Measurements from ENCODE around the gene HPGD.
"Not testable (repeated sequence)": the region's sequence is repeated elsewhere in the genome, so short reads cannot be mapped to it uniquely, and the experiment has no call there.

The HPGD gene

DNA sequence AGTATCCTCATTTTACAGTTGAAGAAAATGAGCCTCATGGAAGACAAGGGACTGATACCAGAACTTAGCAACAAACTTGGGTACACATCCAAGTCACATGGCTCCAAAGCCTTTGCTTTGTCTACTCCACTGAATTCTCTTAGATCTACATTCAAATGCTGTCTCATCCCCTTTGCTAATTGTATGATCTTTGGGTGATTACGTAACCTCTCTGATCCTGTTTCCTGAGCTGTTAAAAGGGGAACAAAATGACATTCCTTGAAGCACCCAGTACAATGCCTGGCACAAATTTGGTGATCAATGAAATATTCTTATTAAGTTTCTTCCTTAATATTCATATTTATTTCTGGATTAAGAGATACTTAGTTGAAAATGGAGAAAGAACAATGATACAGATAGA is 5.9 kb upstream of the HPGD start:
- in situ Hi-C loops (cut with MboI; ENCODE audit: low sequenced_read_pairs), result no loop called here

DNA sequence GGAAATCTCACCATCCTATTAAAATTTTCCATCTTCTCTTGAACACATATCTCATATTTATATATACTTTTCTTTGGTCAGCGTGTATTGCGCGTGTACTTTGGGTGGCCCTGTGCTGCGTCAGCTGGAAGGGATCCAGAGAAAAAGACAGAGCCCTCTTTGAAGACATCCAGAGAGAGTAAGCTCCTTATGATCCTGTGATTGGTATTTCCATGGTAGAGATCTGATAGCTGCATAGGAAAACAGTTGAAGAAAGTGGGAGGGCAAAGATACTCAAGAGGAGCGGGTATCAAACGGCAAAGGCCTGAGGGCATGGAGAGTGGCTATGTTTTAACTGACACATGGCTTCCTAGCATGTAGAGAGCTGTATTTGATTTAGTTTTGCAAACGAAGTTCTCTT is 4.4 kb upstream of the HPGD start:
- in situ Hi-C loops (cut with MboI; ENCODE audit: low sequenced_read_pairs), result no loop called here

DNA sequence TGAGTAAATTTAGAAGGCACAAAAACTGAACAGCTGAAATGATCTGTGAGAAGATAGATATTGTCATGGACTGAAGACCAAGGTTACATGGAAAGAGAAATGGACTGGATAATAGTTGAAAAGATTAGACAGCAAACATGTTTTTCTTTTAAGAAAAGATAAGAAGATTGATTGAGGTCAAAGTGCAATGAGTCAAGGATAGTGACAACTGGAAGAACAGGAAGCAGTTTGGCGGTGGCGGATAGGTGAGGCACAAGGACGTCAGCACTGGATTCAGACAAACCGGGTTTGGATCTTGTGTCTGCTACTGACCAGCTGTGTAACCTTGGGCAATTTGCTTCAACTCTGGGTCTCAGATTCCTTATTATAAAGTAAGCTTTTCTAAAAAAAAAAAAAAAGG is 2.0 kb upstream of the HPGD start:
- in situ Hi-C loops (cut with MboI; ENCODE audit: low sequenced_read_pairs), result no loop called here

DNA sequence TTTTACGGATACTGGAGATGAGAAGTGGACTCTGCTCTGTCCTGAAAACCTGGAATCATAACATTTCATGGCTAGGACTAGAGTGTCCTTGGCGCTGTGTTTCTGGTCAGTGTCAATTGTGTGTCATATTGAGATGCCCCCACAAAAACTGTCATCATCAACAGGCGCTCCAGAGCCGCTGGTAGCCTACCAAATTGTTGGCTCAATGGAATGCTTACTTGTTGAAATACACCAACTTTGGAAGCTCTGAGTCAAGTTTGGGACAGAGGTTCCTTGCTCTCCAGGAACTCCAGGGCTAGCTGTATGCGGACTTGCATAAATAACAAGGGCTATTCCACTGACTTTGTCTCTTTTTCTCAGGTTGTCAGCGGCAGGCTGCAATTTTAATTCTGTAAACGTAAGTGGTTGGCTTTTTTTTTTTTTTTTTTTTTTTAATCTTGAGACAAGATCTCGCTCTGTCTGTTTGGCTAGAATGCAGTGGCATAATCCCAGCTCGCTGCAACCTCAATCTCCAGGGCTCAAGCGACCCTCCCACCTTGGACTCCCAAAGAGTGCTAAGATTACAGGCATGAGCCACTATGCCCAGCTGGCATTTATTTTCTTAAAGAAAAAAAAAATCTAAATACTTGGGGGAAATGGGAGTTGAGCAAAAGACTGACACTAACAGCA is 871 bp upstream of the HPGD start:
- in situ Hi-C loops (cut with MboI; ENCODE audit: low sequenced_read_pairs), result no loop called here

DNA sequence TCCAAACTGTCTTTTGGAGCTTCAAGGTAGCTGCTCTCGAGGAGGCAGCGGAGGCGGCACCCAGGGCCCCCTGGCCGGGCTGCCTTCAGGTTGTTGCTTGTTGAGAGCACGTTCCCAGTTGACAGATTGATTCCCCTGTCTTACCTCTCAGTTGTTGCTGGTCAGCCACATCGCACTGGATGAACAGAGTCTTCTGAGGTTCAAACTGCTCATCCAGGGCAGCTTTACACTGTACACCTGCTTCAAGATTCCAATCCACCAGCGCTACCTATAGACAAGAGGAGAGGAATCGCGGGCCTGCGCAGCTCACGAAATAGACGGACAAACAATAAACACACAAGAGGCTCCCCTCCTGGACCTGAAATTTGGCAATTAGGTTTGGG is 497 bp downstream of the HPGD start:
- in situ Hi-C loops (cut with MboI; ENCODE audit: low sequenced_read_pairs), result no loop called here

DNA sequence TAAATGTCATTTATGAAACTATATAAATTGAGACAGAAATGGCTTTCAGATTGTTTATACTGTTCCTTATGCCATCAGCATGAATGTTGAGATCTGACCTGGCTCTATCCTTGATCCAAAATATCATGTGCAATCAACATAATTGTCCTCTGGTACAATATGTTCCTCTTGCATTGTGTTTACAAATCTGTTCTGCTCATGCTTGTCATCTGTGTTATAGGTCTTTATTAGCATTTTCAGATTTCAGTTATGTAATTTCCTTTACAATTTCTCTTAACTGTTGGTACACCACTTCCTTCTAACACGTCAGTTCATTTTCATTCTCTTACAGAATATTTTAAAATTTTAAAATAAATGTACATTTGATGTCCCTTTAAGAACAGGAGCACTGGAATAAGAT is 1.6 kb downstream of the HPGD start:
- in situ Hi-C loops (cut with MboI; ENCODE audit: low sequenced_read_pairs), result no loop called here

DNA sequence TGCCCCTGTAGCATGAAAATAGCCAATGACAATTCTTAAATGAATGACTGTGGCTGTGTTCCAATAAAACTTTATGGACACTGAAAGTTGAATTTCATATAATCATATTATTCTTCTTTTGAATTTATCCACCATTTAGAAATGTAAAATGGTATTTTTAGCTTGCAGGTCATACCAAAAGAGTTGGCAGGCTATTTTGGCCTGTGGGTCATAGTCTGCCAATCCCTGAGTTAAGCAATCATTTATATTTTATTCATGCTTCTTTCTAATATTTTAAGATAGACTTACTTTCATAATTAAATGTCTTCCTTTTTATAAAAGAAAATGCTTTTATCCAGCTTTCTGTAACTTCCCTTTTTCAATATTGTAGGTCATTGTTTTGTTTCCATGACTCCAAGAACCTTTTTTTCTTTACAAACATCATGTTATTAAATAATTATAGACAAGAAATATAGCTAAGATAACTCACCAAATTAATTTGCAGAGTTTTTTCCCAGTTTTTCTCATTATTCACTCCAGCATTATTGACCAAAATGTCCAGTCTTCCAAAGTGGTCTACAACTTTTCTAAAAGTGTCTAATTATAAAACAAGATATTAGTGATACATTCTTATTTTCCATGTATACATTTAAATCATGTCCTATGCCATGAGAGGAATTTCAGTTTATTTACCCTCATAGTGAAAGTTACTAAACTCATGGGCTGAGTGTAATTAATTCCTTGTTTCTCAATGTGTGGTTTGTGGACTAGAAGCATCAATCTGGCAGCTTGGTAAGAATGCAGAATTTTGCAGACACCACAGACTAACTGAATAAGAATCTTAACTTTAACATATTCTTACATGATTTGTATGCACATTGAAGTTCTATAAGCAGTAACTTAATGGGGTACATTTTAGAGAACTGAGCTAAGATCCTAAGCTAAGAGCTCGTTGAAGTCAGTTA is 4.5 kb downstream of the HPGD start:
- in situ Hi-C loops (cut with MboI; ENCODE audit: low sequenced_read_pairs), result no loop called here

DNA sequence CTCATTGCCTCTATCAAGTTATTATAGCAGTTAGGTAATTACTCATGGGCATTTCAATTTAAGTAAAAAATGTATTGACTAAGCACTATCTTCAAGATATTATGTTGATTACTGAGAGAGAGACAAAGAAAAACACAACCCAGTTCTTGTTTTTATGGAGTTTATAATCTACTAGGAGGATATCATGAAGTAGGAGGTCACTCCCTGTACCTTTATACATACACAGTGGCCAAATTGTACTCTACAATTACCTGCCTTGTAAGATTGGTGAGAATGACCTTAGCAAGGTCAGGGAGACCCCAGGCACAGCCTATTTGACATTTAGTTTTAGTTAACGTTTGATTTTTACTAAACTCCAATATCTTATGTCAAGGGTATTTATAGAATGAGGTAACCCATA is 5.5 kb downstream of the HPGD start:
- in situ Hi-C loops (cut with MboI; ENCODE audit: low sequenced_read_pairs), result no loop called here

DNA sequence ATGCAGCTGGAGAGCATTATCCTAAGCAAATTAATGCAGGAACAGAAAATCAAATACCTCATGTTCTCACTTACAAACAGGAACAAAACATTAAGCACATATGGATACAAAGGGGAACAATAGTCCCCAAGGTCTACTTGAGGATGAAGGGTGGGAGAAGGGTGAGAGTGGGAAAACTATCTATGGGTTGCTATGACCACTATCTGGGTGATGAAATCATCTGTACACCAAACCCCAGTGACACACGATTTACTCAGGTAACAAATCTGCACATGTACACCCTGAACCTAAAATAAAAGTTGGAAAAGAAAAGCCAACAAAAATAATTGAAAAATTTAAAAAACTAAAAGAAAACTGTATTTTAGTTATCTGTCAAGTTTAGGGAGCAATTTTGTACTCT is 5.9 kb downstream of the HPGD start:
- in situ Hi-C loops (cut with MboI; ENCODE audit: low sequenced_read_pairs), result no loop called here

DNA sequence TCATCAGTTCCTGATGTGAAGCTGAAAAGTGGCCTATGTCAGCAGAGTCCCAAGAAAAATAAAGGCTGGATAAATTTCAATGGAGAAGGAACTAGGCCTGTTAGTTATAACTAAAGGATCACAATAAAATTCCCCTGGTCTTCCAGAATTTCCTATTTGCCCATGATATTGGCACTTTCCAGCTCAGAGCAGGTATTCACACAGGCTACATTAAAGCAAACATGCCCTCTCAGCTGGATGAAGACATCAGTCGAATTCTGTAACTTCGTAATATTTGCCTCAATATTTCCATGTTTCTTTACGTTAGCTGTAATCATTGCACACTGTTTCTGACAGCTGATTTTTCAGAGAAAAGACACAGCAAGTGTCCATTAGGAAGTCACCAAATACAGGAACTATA is 9.5 kb downstream of the HPGD start:
- in situ Hi-C loops (cut with MboI; ENCODE audit: low sequenced_read_pairs), result no loop called here

DNA sequence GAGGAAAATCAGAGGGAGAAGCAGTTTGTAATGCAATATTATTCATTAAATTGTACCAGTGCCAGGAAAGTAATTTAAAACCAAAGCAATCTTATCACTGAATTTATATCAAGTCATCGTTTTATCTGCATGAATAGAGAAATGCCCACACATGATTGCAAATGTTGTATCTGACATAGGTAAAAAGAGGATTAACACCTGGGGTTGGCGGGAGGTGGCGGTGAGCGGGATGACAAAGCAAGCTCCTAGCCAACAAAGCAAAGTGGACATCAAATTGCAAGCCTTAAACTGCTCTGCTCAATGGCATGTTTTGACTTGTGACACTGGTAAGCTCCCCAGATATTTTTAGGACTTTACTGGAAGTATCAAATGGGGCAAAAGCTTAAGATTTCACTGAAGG is 16.4 kb downstream of the HPGD start:
- in situ Hi-C loops (cut with MboI; ENCODE audit: low sequenced_read_pairs), result no loop called here

DNA sequence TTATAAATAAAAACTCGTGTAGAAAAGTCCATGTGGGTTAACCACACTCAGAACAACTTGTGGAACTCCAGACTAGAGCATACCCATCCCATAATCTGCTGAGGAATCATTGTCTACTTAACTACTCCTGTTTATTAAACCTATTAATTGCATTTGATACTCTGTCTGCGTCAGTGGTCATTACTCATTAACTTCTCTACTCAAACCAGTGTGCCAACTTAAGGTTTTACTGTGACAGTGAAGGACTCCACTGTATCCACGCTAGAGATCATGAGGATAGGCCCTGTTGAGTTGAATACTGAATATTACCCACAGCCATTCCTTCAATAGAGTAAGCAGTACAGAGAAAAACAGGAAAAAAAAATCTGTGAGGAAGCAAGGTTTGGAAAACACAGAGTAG is 17.3 kb downstream of the HPGD start:
- in situ Hi-C loops (cut with MboI; ENCODE audit: low sequenced_read_pairs), result no loop called here

DNA sequence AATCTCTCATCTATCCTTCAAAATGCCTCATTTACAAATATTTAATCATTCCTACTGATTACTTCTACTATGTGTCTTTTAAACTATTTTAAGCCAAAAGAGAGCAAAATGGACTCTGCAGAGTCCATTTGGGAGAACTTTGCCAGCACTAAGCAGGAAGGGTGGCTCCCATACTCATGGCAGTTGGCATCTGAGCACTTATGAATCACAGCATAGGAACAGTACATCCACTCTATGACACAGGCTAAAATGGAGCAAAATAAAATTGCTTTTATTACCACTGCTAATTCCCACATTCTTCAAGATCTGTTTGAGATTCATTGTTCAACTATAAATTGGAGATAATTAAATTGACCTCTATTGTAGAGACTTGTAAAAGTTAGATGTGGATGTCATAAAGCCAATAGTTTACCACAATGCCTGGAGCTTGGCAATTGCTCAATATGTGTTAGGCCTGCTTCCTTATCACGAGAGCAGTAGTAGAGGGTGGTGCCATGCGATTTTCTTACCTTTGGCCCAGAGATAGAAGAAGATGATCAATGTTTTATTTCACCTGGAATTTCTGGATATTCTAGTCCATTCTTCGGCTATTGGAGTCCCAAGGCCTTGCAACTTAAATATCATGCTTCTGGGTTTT is 19.1 kb downstream of the HPGD start:
- in situ Hi-C loops (cut with MboI; ENCODE audit: low sequenced_read_pairs), result no loop called here

DNA sequence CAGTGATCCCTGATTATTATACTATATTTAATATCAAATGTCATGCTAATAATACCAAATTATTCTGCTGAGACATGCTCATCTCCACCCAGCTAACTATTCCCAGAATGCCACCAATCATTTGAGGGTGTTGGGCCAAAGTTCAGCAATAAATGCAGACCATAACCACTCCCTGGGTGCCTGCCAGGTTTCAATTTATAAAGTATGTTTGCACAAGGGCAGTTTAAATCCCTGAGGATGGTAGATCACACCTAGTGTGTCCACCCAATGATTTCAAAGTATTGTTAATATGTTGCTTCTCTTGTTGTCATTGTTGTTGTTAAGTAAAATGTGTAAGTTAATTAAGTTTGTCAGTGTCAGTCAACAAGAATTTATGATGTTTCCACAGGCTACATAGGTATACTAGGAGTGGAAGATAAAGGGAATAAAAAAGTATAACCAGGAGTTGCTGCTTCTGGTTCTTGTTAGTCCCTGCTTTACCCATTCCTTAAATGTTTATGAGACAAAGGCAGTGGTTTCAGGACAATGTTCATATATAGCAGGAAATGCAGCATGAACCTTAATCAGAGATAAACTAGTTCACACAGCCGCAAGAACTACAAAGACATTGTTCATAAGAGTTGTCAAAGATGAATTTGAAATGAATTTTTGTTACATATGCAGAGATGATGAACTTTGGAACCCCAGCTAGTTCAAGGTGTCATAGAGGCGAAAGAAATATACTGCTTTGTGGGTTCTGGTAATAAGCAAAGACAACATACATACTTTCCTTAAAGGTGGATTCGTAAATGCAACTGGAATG is 25.5 kb downstream of the HPGD start:
- in situ Hi-C loops (cut with MboI; ENCODE audit: low sequenced_read_pairs), result no loop called here

DNA sequence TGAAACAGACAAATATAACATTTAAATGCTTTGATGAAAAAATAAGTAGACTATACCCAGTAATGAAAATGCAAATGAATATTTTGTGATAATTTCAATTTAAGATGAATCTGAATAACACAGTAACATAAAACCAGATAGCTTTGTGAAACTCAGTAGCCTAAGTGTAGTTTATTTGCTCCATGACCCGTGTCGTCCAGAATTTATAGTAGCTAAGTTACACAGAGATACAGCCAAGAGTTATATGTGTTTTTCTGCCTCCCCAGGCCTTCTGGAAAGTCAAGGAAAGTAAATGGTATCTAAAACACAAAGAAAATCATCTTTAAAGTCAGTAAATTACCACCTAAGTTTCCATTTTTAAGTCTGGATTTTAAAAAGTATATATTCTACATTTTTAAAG is 26.7 kb downstream of the HPGD start:
- in situ Hi-C loops (cut with MboI; ENCODE audit: low sequenced_read_pairs), result no loop called here

DNA sequence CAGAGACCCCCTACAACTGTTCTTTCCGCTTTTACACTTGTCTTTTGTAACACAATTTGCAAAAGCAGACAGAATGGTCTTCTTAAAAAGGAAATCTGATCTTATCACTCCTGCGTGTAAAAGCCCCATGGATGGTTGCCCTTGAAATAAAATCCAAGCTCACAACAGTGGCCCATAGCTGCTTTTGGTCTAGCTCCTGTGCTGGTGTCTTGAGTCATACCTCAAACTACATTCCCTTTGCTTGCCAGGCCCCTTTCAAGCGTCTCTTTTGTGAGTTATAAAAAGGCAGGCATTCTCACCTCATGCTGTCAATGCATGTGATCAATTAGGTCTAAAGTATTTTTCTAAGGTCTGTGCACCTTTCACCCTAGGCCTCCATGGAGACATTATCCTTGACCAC is 27.6 kb downstream of the HPGD start:
- in situ Hi-C loops (cut with MboI; ENCODE audit: low sequenced_read_pairs), result no loop called here

DNA sequence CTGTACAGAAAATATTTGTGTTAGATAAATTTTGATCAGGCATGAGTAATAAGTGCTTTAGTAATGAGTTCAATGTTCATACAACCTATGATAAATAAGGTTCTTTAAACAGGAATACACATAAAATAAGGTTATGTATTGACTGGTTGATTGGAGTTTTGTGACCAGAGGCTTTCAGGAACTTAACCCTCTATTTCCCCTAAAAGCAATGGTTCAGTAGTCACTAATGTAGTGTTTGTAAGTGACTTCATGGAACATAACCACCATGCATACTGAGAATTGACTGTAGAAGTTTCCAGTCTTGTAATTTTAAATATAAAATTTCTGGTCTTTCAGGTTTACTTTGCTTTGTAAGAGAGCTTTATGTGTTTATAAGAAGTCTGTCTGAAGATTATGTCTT is 28.1 kb downstream of the HPGD start:
- in situ Hi-C loops (cut with MboI; ENCODE audit: low sequenced_read_pairs), result no loop called here

DNA sequence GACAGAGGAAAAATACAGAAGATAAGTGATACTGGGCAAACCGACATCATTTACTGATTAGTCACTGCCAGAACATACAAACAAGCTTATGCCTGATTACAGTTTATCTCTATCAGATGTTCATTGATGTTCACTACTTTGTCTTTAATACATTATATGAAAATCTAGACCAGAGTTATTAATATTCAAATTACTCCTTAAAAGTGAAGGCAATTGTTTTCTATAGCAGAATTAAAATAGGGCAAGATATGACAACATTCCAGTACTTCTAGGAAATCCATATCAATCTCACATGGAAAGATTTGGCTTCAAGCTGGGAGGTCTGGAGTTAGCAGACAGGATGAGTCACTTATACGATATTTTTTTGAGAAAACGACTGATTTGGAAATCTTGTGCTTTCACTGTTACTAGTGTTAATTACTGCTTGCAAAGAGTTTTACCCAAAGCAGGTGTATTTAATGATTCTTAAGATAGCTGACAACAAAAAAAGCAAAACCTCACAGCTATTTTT is 31.8 kb downstream of the HPGD start:
- in situ Hi-C loops (cut with MboI; ENCODE audit: low sequenced_read_pairs), result no loop called here

DNA sequence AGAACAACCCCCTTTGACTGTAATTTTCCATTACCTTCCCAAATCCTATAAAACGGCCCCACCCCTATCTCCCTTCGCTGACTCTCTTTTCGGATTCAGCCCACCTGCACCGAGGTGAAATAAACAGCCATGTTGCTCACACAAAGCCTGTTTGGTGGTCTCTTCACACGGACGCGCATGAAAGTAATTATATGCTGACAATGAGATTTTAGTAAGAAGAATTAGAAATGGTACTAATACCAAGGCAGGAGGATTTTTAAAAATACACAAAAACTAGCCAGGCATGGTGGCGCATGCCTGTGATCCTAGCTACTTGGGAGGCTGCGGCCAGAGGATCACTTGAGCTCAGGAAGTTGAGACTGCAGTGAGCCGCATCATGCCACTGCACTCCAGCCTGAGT is 33.9 kb downstream of the HPGD start:
- in situ Hi-C loops (cut with MboI; ENCODE audit: low sequenced_read_pairs), result not testable (repeated sequence)

DNA sequence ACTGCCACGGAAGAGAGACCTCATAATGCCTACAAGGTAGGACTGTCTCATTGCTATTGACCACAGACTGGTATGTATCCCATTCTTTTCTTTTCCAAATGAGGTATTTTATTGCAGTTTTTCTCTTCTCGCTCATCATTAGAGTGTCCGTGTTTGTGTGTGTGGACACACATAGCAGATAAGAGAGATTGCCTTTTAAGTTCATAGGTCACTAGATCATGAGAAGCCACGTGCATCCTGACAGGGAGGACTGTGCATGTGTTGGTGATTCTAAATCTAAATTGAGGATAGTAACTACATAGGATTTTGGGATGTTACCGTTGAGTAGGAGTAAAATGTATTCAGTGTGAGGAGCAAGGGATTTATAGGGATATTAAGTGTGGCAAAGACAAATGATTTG is 37.3 kb downstream of the HPGD start:
- in situ Hi-C loops (cut with MboI; ENCODE audit: low sequenced_read_pairs), result no loop called here

DNA sequence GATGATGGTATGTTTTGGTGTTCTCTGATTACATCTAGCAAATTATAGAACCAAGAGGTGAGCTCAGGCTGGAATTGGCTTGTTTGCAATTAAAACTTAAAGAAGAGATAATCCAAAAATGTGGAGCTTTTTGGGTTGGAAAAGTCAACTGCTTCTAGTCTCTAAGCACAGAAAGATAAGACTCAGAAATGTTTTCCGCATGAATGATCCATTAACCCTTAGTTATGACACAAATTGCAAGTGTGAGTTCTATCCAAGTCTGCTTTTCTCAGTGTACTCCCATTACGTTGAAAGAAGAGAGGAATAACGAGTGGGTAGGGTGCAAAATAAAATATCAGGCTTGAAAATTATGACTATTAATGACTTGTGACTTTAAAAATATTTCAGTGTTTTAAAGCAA is 38.5 kb downstream of the HPGD start:
- in situ Hi-C loops (cut with MboI; ENCODE audit: low sequenced_read_pairs), result no loop called here

Data from hTERT RPE-1 (cell line).